NCI-H2029 (cell line): ENCODE data around the gene APOF.
A peak's percentile ranks its signal among the peaks of the same experiment; 100 is the strongest.
"Not testable (repeated sequence)": the region's sequence is repeated elsewhere in the genome, so short reads cannot be mapped to it uniquely, and the experiment has no call there.

Experiments
- DNase-seq: peaks from one replicate; lab custom pipeline; 2025; lab: John Stamatoyannopoulos, UW

The APOF gene

GRCh38 chr12:56332512-56333196 lies 30.0 kb downstream of the APOF start:
- DNase-seq: no peak

DNA sequence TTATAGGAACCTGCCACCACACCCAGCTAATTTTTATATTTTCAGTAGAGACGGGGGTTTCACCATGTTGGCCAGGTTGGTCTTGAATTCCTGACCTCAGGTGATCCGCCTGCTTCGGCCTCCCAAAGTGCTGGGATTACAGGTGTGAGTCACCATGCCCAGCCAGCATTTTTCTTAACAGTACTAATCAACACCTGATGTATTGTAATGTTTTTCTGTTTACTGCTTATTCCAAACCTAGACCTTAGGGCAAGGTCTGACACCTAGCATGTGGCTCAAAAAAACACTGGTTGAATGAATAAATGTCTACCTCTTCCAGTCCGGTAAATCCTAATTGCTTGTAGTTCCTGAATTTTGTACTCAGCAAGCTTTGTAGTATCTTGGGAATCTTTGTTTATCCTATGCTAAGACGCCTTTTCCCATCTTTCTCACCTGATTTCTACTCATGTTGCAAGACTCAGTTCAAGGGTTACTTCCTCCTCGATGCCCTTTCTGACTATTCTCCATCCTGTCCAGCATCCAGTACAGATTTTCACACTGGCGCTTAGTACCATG lies 31.6 kb downstream of the APOF start:
- no peak for DNase-seq

GRCh38 chr12:56326533-56326932 lies 36.1 kb downstream of the APOF start:
- peak; percentile 9 for DNase-seq

GRCh38 chr12:56326126-56326525 lies 36.5 kb downstream of the APOF start:
- no peak for DNase-seq

DNA sequence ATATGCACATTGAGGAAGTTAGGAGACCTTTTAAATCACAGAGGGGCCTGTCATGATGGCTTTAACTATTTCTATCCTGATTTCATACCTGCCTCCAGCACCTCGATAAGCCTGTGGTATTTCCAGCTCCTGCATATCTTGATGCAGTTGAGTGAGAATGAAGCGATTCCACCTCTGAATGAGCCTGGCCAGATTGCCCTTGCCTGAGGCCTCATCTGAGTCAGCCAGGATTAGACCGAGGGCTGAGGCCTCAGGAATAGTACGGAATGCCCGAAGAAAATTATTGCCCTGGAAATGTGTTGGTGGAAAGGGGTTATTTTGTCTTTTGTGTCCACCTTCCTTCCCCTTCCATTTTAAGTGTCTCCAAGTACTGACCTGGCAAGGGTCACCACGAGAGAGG lies 38.5 kb downstream of the APOF start:
- DNase-seq: no peak

DNA sequence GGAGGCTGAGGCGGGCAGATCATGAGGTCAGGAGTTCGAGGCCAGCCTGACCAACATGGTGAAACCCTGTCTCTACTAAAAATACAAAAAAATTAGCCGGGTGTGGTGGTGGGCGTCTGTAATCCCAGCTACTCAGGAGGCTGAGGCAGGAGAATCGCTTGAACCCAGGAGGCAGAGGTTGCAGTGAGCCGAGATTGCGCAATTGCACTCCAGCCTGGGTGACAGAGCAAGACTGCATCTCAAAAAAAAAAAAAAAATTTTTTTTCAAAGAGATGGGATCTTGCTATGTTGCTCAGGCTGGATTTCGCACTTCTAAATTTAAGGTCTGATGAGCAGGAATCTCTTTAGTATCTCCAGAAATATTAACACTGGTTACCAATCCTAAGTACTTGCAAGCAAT lies 41.0 kb downstream of the APOF start:
- not testable (repeated sequence) for DNase-seq

- DNase-seq: no peak
Measured at GRCh38 chr12:56321027-56321426, 41.6 kb downstream of the APOF start.

GRCh38 chr12:56317675-56318074 lies 45.0 kb downstream of the APOF start:
- DNase-seq: no peak

- peak; percentile 96 for DNase-seq
Measured at GRCh38 chr12:56315622-56316473, 46.8 kb downstream of the APOF start, which contains the start of gene CNPY2. TSS of gene CNPY2 (minus strand) at chr12:56315988. CDS start at chr12:56315217, 771 bp downstream.

DNA sequence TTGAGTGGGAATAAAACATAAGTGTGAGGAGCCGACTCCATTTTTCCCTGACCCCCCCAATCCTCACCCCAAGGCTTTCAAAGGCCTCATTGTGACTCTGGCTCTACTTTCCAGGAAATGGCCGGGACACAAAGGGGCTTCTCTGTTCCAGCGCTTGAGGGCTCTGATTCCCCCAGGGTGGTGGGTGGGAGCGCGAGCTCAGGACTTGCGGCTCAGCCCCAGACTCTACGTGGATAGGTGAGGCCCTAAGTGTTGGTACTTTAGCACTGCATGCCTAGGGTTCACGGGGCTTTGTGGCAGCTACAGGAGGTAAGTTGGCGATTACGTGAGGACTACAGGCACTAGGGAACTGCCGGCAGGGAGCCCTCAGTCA lies 47.4 kb downstream of the APOF start:
- DNase-seq: no peak

- no peak for DNase-seq
Measured at GRCh38 chr12:56311003-56311402, 51.7 kb downstream of the APOF start.
